Prostate gland (tissue), 2 donors: ENCODE data around the gene PARP1. TPM values are rescaled to one million over a fixed set of nuclear protein-coding genes. Genes with fewer than 3 reads are reported as not detected.
"Not testable (repeated sequence)": the region's sequence is repeated elsewhere in the genome, so short reads cannot be mapped to it uniquely, and the experiment has no call there.

Source experiments
- DNase-seq: peaks from one replicate; pipeline ENCODE4 v3.0.0-alpha.2; 2019; ENCODE audit warnings: low spot score
- H3K27ac ChIP-seq, 2 donors: fragments of 200-600 bp; sonication (generic); 2 replicates each; pipeline ENCODE4 v1.5.1; 2017 to 2019
- H3K27me3 ChIP-seq: fragments of 200-600 bp; sonication (generic); replicated peaks from 2 replicates; pipeline ENCODE4 v1.5.1; 2019; ENCODE audit not compliant: insufficient read depth
- H3K36me3 ChIP-seq, 2 donors: fragments of 200-600 bp; sonication (generic); 1 replicate in 1 of 2; 2 replicates in 1 of 2; pipeline versions ENCODE4 v1.5.1 to v1.8.1; 2017 to 2019
- H3K4me1 ChIP-seq: fragments of 200-600 bp; sonication (generic); replicated peaks from 2 replicates; pipeline ENCODE4 v1.5.1; 2019
- H3K4me3 ChIP-seq, 2 donors: fragments of 200-600 bp; sonication (generic); 2 replicates each; pipeline ENCODE4 v1.5.1; 2017 to 2019
- H3K9me3 ChIP-seq: fragments of 200-600 bp; sonication (generic); 2 replicates; pipeline ENCODE4 v1.5.1; 2017
- POLR2A ChIP-seq: fragments of 450-650 bp; IDR thresholded peaks from one replicate; pipeline ENCODE4 v1.6.1; 2016; ENCODE audit warnings: antibody characterized with exemption, mild to moderate bottlenecking
- POLR2AphosphoS5 ChIP-seq: sonication (generic); formaldehyde crosslinking; IDR thresholded peaks from one replicate; pipeline ENCODE4 v1.6.1; 2017; ENCODE audit warnings: antibody characterized with exemption
- WGBS: methylation state at CpG from one replicate; pipeline ENCODE4 v1.1.5; 2018; 5-methylcytosine and 5-hydroxymethylcytosine counted together
- intact Hi-C: fragments of 100-400 bp; cut with DNase I; formaldehyde crosslinking; loops from one replicate; pipeline ENCODE4 v1.14.2; 2022
- total RNA-seq, 2 donors: library from RNA; depleted of rRNA; stranded (reverse); fragments of >200 nt; gene quantifications; one replicate each; pipeline ENCODE4 v1.1.0, GENCODE V29; 2016
- TF ChIP-seq, protein P1 (sequence below), 4 experiments: fragments of 200-600 bp in 2 of 4; fragments of 450-650 bp in 2 of 4; sonication (generic) in 2 of 4; IDR thresholded peaks; 1 replicate in 3 of 4; 2 replicates in 1 of 4; pipeline ENCODE4 v1.5.1; 2016 to 2019; ENCODE audit warnings: antibody characterized with exemption in 4 of 4, mild to moderate bottlenecking in 2 of 4, moderate library complexity in 2 of 4

Gene PARP1
- total RNA-seq, 2 donors from 2014 or later: 197 to 212 TPM

DNA sequence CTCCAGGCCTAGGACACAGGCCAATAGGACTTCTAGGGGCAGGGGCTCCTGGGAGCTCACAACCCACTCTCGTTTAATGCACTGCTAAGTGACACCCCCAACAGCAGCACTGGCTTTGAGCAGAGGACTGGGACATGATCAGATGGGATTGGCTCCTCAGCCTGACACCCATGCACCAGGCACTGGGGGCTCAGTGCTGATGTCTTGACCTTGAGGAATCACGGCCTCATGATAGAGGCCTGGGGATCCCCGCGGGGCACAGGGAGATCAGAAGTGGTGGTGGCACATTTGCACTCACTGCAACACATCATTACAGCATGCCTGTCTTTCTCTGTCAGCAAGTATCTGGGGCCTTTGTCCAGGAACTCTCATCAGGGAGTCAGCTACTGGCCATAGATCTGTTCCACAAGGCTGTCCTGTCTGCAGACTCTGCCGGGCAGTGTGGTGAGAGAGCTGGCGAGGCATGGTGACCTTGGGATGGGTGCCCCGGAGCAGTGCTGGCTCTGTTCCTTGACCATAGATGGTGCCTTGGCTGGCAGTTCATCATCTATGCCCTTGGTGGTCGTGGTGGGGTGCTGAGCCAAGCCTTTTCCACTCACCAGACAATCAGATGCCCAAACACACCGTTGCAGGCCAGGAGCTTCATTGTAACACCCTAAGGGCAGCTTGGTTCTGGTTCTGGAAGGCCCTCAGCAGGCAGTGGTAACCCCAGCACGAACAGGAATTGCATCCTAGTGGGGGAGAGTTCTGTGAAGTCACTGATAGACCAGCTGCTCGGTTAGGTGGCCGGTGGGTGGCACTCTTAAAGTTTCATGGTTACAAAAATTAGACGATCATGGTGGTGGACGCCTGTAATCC is 22.2 kb upstream of the PARP1 start:
- no peaks in the 10 kb centered on the region for H3K9me3 ChIP-seq
- H3K4me3 ChIP-seq: no peak overlapping the region
- H3K27ac ChIP-seq: no peak overlapping the region
- WGBS: 83% methylated on average over 14 of the region's 14 CpGs
- TF ChIP-seq, protein P1, sequence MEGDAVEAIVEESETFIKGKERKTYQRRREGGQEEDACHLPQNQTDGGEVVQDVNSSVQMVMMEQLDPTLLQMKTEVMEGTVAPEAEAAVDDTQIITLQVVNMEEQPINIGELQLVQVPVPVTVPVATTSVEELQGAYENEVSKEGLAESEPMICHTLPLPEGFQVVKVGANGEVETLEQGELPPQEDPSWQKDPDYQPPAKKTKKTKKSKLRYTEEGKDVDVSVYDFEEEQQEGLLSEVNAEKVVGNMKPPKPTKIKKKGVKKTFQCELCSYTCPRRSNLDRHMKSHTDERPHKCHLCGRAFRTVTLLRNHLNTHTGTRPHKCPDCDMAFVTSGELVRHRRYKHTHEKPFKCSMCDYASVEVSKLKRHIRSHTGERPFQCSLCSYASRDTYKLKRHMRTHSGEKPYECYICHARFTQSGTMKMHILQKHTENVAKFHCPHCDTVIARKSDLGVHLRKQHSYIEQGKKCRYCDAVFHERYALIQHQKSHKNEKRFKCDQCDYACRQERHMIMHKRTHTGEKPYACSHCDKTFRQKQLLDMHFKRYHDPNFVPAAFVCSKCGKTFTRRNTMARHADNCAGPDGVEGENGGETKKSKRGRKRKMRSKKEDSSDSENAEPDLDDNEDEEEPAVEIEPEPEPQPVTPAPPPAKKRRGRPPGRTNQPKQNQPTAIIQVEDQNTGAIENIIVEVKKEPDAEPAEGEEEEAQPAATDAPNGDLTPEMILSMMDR (IDR thresholded peaks at IDR 0.05): no peak
- no peaks in the 10 kb centered on the region for H3K27me3 ChIP-seq
- no peaks in the 10 kb centered on the region for H3K36me3 ChIP-seq
- DNase-seq: no peak
- intact Hi-C loops: loop anchor here (10.0 kb wide), 2 partner anchors 175 to 205 kb away; no protein-coding TSS in a partner anchor
- H3K4me1 ChIP-seq: no peaks in the 10 kb centered on the region

DNA sequence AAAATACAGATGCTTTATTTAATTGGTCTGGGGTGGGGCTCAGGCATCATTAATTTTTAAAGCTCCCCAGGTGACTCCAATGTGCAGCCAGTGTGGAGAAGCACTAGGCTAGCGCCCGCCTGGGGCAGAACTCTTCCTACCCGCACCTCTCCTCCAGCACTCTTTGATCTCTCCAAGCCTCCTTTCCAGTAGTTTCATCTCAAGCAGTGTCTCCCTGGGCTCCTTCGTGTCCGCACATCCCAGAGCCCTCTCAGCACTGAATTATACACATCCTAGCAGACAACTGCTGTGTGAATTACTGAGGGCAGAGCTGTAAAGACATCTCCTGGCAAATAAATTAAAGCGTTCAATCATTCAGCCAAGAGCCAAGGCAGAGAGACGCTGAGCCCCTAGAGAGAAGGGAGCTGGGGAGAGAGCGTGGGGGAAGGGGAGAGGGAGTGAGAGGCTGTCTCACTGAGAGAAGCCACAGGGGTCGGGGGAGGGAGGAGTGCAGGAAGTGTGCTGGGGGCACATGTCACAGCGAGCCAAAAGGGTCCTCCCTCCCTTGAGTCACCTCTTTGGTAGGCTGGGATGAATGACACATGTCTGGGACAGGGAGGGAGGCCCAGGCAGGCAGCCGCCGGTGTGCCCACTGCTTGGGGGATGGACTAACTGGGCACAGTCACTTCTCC is 21.0 kb upstream of the PARP1 start:
- Histone ChIP-seq H3K9me3 (no peaks in the 10 kb centered on the region), H3K36me3 (no peaks in the 10 kb centered on the region), H3K27ac (no peak overlapping the region), H3K27me3 (no peaks in the 10 kb centered on the region), H3K4me1 (no peaks in the 10 kb centered on the region), H3K4me3 (no peak overlapping the region)
- intact Hi-C loops: loop anchor here (10.0 kb wide), 2 partner anchors 176 to 206 kb away; no protein-coding TSS in a partner anchor
- DNase-seq: no peak
- no peak for TF ChIP-seq POLR2AphosphoS5
- TF ChIP-seq, protein P1 (IDR thresholded peaks at IDR 0.05): no peak
- TF ChIP-seq POLR2A: no peak
- 70% methylated on average over 12 of the region's 12 CpGs for WGBS

DNA sequence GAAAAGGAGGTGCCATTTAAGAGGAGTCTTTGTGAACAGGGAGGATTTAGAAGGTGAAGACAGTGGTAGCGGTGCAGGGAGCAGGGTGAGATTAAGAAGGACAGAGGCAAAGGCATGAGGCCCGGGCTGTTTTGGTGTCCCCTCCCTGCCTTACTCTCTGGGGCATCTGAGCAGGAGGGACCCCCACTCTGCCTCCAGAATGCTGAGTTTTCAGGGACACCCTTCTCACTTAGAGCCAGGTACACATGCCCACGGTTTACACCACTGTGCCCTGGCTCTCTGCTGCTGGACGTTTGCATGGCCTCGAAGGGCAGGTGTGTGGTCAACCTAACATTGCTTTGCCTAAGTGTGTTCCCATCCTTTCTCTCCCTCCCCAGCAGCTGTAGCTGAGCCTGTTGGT is 20.5 kb upstream of the PARP1 start:
- intact Hi-C loops: loop anchor here (10.0 kb wide), 2 partner anchors 176 to 206 kb away; no protein-coding TSS in a partner anchor

DNA sequence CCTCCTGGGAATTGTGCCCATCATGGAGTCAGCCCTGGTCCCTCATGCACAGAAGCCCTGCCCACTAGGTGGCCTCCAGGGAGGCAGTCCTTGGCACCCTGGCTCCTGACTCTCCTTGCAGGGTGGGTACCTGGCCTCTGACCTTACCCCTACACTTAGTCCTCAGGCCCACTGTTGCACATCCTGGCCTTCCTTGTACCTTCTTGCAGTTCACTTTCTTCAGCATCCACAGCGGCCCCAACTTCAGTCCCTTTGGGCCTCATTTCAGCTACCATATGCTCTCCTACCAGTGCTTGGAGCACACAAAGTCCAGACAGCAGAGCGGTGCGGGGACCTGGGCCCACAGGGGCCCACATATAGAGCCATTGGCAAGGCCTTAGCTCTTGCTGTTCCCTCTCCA is 19.2 kb upstream of the PARP1 start:
- intact Hi-C loops: loop anchor here (10.0 kb wide), 2 partner anchors 178 to 208 kb away; no protein-coding TSS in a partner anchor
- WGBS: 96% methylated on average over 3 of the region's 3 CpGs
- Histone ChIP-seq H3K4me3 (no peak overlapping the region), H3K27ac (no peak overlapping the region), H3K36me3 (no peaks in the 10 kb centered on the region), H3K27me3 (no peaks in the 10 kb centered on the region), H3K4me1 (no peaks in the 10 kb centered on the region), H3K9me3 (no peaks in the 10 kb centered on the region)
- TF ChIP-seq POLR2A (no peak), POLR2AphosphoS5 (no peak)
- TF ChIP-seq, protein P1 (IDR thresholded peaks at IDR 0.05): no peak
- no peak for DNase-seq

More for the DNA sequence above, 20.5 kb upstream of the PARP1 start:
- H3K9me3 ChIP-seq: no peaks in the 10 kb centered on the region
- no peak overlapping the region for H3K27ac ChIP-seq
- 75% methylated on average over 5 of the region's 5 CpGs for WGBS
- H3K4me1 ChIP-seq: no peaks in the 10 kb centered on the region
- H3K4me3 ChIP-seq: no peak overlapping the region
- no peaks in the 10 kb centered on the region for H3K36me3 ChIP-seq
- no peak for TF ChIP-seq POLR2A
- TF ChIP-seq, protein P1 (IDR thresholded peaks at IDR 0.05): no peak
- no peak for TF ChIP-seq POLR2AphosphoS5
- no peak for DNase-seq
- no peaks in the 10 kb centered on the region for H3K27me3 ChIP-seq

DNA sequence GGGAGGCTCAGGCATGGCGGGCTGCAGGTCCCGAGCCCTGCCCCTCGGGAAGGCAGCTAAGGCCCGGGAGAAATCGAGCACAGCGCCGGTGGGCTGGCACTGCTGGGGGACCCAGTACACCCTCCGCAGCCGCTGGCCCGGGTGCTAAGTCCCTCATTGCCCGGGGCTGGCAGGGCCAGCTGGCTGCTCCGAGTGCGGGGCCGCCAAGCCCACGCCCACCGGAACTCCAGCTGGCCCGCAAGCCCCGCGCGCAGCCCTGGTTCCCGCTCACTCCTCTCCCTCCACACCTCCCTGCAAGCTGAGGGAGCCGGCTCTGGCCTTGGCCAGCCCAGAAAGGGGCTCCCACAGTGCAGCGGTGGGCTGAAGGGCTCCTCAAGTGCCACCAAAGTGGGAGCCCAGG is 18.5 kb upstream of the PARP1 start:
- H3K4me3 ChIP-seq, DNase-seq, H3K36me3 ChIP-seq, H3K9me3 ChIP-seq, H3K4me1 ChIP-seq, H3K27ac ChIP-seq, H3K27me3 ChIP-seq: not testable (repeated sequence)
- 95% methylated on average over 22 of the region's 23 CpGs for WGBS
- intact Hi-C loops: loop anchor here (10.0 kb wide), 2 partner anchors 178 to 208 kb away; no protein-coding TSS in a partner anchor
